Ishikawa (cell line): ENCODE data around the gene OR1J2.

Experiments
- CEBPB ChIP-seq: IDR thresholded peaks from 2 replicates; pipeline ENCODE4 v1.6.1; 2012
- EP300 ChIP-seq: IDR thresholded peaks from 2 replicates; pipeline ENCODE4 v1.6.1; 2012; ENCODE audit warnings: borderline replicate concordance
- RAD21 ChIP-seq: IDR thresholded peaks from 2 replicates; pipeline ENCODE4 v1.6.1; 2012; ENCODE audit warnings: low read depth
- REST ChIP-seq: IDR thresholded peaks from 2 replicates; pipeline ENCODE4 v1.6.1; 2012; ENCODE audit warnings: low read depth, mild to moderate bottlenecking
- TAF1 ChIP-seq: IDR thresholded peaks from 2 replicates; pipeline ENCODE4 v1.6.1; 2012; ENCODE audit warnings: low read depth, mild to moderate bottlenecking
- YY1 ChIP-seq: IDR thresholded peaks from 2 replicates; pipeline ENCODE4 v1.6.1; 2012; ENCODE audit warnings: low read depth

GRCh38 chr9:122468735-122469134 lies 41.9 kb upstream of the OR1J2 start:
- no peak for TF ChIP-seq TAF1
- no peak for TF ChIP-seq RAD21
- no peak for TF ChIP-seq YY1
- TF ChIP-seq REST, result no peak
- TF ChIP-seq EP300, result no peak
- no peak for TF ChIP-seq CEBPB
